HG03460 (cell line): ENCODE results near the gene RNF10.
A peak's percentile ranks its signal among the peaks of the same experiment; 100 is the strongest.
"Not testable (repeated sequence)": the region's sequence is repeated elsewhere in the genome, so short reads cannot be mapped to it uniquely, and the experiment has no call there.

Experiments
- ATAC-seq: cut with Tn5 transposase; IDR thresholded peaks from one replicate; pipeline ENCODE4 v1.9.1; 2021; ENCODE audit not compliant: unreplicated experiment

RNF10 gene

DNA sequence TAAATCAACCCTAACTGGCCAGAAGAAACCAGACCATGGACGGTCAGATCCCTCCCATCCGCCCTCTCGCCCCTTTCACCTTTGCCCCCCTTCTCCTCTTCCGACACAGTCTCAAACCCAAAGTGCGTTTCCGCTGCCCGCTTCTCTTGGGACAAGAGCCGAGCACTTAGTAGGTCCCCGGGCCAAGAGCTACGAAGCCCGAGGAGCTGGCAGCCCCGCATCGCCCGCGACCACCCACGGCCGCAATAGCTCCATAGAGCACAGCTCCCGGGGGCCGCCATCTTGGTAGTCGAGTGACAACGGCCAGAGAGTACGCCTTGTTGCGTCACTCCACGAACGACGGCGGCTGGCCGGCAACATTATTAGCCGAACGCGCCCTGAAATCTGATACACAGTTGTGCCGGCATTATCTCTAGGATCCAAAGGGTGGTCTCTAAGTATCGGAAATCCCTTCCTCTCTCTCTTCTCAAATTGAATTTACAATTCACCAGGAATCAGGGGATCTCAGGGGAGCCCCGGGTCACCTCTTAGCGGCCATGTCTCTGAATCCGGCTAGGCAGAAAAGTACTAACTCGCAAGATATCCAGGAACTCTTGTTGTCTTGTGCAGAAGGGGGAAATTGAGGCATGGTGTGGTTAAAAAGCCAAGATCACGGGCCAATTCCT, 5.2 kb upstream of the RNF10 start, which contains the start of gene COQ5:
Gene COQ5 (minus strand): TSS at position 298 of the 665 bp plus-strand sequence. CDS start 17 bp downstream, at position 281.
- peak; percentile 76 for ATAC-seq

DNA sequence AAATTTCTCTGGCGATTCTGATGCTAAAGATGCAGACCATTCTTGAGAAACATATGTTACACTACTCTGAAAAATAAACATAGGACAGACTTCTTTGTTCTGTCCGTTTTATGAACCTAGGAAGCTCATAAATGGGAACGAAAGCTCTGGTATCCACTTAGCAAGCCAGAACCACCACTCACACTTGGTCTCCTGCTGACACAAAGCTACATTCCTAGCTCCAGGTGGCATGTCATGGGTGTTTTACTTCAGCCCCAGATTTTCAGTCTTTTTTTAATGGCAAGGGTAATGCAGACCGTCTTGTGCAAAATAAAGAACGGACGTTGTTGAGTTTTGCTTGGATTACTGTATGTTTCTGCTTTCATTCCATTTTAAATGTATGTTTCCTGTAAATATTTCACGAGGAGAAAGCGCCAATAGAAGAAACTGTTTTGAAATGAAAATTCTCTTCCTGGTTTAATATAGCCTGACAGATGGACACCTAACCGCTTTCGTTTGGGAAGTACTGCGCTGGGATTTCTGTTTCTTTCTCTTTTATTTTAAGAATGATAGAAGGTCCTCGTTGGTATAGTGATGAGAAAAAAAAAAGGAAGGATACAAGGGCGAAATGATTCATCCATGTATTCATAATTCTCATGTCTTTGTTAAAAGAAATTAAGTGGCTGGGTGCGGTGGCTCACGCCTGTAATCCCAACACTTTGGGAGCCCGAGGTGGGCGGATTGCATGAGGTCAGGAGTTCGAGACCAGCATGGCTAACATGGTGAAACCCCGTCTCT, 4.3 kb upstream of the RNF10 start:
- ATAC-seq = no peak

DNA sequence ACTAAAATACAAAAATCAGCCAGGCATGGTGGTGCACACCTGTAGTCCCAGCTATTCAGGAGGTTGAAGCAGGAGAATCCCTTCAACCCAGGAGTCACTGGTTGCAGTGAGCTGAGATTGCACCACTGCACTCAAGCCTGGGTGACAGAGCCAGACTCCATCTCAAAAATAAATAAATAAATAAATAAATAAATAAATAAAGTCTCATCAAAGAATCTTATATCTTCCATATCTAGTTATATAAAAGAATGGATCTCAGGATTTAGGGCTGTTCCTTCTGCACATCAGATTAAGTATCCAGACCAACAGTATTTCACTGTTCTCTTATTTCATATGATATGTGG, 3.8 kb upstream of the RNF10 start:
- ATAC-seq = not testable (repeated sequence)

DNA sequence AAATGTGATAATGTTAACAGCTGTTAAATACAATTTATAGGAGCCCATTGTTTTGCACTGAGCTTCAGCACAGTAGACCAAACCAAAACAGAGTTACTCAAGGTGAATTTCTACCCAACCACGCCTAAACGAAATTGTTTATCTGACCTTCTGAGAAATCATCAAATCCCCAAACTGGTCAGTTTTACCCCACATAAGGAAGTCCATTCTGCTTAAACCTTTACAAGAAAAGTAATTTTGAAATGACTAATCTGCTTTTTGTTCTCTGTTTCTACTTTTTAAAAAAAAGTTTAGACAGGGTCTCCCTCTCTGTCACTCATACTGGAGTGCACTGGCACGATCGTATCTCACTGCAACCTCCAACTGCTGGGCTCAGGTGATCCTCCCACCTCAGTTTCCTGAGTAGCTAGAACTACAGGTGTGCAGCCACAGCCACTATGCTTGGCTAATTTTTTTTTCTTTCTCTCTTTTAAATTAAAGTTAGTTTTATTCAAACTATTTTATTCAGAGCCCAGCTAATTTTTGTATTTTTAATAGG, 1.4 kb upstream of the RNF10 start:
- ATAC-seq = no peak

DNA sequence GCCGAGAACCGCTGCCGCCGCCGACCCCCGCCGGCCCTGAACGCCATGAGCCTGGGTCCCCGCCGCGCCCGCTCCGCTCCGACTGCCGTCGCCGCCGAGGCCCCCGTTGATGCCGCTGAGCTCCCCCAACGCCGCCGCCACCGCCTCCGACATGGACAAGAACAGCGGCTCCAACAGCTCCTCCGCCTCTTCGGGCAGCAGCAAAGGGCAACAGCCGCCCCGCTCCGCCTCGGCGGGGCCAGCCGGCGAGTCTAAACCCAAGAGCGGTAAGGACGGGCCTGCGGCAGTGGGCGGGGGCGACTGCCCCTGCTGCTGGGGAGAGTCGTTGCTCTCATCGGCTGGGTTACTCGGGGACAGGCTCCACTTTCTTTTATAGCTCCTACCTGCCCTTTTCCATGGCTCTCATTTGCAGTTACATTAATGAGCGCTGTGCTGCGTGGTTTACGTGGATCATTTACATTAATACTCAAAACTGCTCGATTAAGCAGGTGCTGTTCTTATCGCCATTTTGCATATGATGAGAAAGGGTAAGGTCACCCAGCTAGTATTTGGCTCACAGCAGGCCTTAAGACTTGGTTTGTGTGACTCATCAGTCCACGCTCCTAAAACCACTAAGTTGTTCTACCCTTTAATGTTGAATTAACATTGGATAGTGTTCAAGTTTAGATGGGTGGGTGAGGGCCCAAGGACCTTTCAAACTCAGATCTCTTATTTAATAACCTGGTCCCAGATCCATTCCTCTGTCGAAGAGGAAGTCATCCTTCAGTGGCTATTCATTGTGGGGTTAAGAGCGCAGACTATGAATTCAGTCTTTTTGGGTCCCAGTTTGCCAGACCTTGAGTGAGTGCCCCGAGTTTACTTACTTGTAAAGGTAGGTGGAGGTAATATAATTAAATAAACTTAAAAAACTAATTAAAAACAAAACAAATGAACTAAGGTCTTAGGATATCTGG, 823 bp downstream of the RNF10 start:
- ATAC-seq = peak; percentile 41

DNA sequence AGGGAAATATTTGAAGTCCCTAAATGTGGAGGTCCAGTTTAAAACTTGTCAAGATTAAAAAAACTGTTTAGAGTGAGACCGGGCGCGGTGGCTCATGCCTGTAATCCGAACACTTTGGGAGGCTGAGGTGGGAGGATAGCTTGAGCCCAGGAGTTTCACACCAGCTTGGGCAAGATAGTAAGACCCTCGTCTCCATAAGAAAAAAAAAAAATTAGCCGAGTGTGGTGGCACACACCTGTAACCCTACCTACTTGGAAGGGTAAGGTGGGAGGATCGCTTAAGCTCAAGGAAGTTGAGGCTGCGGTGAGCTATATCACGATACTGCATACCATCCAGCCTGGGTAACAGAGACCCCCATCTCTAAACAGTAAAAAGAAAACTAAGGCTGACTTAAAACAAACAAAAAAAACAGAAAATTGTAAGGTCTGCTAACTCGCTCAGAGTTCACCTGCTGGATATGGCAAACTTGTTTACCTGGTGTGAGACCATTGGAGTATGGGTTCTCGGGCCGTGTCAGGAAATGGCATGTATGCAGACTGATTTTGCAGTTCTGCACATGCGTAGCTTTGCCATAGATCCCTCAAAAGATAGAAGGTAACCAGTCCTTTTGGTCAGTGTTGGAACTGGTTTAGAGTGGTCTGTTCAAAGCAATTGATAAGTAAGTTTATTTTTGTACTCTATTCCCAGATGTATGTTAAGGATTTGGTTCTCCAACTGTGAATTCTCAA, 2.1 kb downstream of the RNF10 start:
- ATAC-seq = no peak

DNA sequence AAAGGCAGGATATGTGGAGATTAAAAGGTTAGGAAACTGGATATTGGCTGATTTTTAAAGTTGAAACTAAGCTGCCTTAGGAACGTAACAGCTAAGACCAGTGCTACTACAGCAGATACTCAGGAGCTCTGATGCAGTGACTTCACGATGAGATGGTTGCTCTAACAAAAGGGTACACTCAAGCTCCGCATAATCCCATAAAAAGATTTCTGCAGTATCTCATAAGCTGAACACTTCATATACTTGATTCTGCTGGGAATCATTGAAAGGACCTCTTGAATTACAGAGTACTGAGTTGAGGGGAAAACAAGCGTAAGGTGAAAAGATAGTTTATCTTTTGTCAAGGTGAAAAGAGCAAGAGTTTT, 3.7 kb downstream of the RNF10 start:
- ATAC-seq = no peak

DNA sequence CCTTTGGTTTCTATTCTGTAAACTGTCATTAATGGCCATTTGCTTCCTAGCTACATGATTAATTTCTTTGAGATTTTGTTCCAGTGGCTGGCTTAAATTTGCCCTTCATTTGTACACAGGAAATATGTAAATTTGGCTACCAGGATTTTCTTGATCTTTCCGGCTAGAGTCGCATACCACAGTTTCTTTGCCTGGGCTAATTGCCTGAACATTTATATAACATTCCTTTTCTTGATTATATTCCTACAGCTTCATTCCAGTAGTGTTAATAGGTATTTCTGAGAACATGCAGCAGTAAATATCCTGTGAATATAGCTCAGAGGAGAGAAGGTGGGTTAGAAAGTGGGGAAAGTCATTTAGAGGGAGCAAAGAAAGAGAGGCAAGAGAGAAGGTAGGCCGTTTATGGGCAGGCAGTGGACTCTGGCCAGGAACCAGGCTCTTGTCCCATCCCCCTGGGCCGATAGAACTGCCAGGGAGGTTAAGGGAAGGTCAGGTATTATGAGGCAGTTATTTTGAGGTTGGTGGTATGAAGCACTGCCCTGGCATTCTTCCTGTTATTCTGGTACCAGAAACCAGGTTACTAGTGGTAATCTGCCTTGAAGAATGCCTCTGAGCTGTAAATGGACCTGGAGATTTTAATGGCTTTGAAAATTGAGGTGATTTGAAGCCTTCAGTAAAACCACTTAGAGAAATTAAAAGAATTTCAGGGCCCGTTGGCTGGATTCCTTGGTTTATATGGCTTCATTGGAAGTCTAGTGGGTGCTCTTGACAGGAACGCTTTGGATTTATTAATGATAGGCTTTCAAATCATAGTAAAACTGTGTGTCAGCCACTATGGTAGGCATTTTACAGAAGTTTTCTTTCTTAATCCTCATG, 4.4 kb downstream of the RNF10 start:
- ATAC-seq = no peak

DNA sequence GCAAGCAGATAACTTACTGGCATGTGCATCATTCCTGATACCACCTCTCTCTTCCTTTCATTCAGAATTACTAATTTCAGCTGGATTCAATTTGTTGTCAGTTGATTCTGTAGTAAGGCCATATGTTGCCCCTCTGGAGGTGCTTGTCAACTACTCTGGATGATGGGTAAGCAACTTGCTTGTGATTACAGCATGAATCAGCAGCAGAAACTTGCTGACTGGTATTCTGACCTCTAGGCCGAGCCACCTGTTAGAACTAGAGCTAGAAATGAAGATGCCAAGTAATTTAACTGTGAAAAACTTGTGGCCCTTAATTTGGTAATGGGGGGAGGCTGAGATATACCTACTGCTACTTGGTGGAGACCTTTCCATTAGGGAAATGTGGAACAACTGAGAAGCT, 5.1 kb downstream of the RNF10 start:
- no peak for ATAC-seq

DNA sequence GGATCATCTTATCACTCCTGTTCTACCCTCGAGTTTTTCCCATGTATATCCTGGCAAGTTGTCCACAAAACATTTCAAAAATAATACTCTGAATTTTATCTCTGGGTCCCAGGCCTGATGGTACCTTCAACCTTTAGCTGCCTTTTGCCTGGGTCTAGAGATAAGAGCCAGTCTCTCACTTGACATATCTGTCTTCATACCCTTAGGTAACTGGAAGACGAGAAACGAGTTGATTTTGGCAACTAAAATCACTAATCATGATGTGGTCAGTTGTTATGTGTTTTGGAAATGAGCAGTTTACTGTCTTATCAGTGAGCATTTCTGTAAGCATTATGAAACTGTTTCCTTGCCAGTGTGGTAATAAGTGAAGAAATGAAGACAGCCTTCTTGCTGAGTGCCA, 6.3 kb downstream of the RNF10 start:
- no peak for ATAC-seq

DNA sequence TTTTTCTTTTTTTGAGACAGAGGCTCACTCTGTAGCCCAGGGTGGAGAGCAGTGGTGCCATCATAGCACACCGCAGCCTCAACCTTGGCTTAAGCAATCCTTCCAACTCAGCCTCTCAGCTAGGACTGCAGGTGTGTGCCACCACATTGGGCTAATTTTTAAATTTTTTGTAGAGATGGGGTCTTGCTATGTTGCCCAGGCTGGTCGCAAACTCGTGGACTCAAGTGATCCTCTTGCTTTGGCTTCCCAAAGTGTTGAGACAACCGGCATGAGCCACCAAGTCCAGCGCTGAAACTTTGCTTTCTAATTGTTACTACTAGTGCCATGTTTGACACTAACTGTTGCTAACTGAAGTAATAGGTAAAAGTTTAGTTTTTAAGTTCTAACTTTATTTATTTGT, 8.0 kb downstream of the RNF10 start:
- ATAC-seq = no peak

DNA sequence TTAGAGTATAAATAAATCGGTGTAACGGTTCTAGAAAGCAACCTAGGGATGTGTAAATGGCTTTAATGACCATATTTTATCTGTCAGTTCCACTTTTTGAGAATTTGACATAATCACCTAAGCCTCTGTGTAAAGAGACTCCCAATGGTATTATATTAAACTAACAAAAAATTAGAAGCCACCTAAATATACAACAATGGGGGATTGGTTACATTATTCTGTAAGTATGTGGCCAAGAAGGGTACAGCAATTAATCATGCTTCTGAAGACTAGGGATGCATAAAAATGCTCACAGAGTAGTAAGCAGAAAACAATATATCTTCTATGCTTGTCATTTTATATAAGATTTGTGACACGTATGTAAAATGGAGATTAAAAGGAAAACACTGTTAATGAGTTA, 10.5 kb downstream of the RNF10 start:
- ATAC-seq = no peak

DNA sequence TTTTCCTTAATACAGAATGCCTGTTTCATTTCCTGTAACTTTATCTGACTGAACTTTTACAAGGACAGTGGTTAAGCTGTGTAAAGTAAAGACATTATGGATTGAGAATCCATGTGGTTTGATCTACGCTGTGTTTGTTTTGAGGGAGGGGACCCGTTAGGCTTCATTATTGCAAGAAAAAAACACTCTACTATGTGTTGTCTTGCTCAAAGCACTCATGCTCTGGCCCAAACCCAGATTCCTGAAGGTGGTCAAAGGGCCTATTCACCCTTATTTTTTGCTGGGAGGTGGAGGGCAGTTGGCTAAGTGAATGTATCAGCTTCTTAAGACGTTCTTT, 11.9 kb downstream of the RNF10 start:
- no peak for ATAC-seq

DNA sequence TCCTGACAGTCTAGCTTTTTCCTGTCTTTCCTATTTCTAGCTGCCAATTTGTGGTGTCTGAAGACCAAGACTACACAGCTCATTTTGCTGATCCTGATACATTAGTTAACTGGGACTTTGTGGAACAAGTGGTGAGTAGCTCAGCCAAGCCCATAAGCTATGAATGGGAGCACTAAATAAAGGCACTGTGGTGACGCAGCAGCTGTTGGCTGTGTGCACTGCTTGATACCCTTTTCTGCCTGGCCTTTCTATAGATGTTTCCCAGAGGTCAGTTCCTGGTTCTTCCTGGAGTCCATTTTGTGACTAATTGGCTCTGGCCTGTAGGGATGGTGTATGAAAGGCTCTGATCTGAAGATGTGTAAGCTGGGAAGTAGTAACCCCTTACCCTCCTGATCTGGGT, 20.5 kb downstream of the RNF10 start:
- no peak for ATAC-seq

DNA sequence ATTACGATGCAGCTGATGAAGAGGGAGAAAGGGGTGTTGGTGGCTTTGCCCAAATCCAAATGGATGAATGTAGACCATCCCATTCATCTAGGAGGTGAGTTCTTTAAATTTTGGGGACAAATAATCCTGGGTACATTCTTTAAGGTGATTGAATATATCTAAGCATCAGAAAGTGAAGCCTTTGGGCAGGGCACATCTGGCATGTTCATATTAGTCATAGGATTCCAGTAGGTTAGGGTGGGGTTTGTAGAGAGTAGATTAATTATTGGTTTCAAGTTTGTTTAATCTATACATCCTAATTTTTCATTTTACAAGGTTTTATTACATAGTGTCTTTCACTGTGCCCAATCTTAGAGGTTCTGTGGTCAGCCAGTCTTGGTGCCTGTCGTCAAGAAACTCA, 23.4 kb downstream of the RNF10 start:
- ATAC-seq = no peak

DNA sequence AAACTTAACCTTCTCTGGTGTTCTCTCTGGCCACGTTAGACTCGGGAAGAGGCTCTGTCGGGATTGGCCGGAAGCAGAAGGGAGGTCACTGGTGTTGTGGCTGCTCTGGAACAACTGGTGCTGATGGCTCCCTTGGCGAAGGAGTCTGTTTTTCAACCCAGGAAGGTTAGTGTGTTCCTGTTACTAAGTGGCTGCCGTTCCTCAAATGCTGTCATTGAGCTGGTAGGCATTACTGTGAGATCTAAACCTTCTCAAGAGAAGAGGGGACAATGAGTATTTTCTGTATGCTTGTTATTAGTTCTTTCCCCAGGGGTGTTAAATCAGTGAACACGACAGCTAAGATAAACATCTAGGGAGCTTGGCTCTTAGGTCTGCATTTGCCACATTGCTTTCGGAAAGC, 28.8 kb downstream of the RNF10 start:
- no peak for ATAC-seq

DNA sequence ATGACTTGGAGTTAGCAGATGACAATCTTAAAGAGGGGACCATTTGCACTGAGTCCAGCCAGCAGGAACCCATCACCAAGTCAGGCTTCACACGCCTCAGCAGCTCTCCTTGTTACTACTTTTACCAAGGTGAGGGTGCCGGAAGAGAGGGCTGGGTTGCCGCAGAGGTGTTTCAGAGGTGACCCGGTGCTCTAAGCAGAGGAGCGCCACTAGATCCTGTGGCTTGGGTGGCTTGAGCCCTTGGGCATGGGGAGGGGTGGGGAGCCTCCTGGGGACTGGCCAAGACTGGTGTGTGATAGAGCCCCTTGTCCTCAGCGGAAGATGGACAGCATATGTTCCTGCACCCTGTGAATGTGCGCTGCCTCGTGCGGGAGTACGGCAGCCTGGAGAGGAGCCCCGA, 29.3 kb downstream of the RNF10 start:
- no peak for ATAC-seq

DNA sequence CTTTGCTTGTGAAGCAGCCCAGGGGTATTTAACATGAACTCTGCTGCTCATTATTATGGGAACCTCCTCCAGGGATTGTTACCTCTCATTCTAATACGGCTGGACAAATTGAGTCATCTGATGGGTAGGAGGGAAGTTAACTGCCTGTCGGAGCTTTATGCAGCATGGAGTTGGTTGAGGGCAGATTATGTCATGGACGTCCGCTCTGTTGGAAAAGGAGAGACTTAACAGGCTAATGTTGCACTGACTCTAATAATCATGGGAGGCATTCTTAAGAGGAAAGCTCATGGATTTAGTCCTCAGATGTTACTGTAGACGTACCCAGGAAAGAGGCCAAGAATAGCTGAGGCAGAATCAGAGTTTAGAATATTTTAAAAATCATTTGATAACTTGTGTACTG, 37.1 kb downstream of the RNF10 start:
- no peak for ATAC-seq

DNA sequence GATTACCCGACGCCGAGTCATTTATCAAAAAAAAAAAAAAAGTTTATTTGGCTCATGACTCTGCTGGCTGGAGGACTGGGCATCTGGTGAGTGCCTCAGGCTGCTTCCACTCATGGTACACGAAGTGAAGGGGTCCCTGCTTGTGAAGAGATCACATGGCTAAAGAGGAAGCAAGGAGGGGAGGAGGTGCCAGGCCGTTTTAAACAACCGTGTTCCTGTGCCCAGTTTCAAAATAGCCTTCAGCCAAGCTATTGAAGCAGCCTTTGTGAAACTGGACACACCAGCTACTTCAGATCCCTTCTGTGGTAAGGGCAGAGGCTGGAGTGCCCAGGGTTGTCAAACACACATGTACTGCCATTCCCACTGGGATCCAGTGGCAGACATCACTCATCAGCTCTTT, 39.4 kb downstream of the RNF10 start:
- no peak for ATAC-seq

DNA sequence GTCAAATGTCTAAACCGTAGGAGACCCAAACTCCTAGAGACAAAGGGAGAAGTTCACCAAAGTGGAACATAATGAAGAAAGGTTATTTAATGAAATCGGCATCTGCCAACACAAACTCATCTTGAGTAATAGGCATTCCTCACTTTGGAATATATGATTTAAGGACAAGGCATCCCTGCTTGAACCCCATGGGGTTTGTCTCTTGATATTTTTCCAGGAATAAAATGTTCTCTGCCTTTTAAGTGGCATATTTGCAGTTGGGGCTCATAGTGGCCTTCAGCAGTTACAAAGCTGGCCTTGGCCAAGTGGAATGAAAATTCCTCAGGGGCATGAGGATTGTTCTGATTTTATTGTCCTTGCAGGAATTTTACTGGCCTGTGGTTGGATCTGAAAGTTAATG, 40.0 kb downstream of the RNF10 start:
- ATAC-seq = no peak
